ENCODE results near the gene IL1RAPL1.

- no peak for TF ChIP-seq CTCF (conservative IDR thresholded peaks at IDR 0.05 in 1 of 2, IDR thresholded peaks at IDR 0.05 in 1 of 2; ENCODE audit: low read depth in 1 of 2, low read length in 2 of 2)
- TF ChIP-seq EZH2 (IDR thresholded peaks at IDR 0.05; ENCODE audit: low read length, missing control alignments): no peak
Observed at GRCh38 chrX:29496636-29497180, 909.5 kb downstream of the IL1RAPL1 start.

All from fibroblast of lung (primary cell).